Chondrocyte (in vitro differentiated cells): Measurements from ENCODE around the gene NUDT1. TPM values are rescaled to one million over a fixed set of nuclear protein-coding genes. Genes with fewer than 3 reads are reported as not detected.

Experiments used
- DNase-seq: peaks from one replicate; pipeline ENCODE4 v3.0.0; 2021; ENCODE audit warnings: mixed read lengths, low spot score
- H3K27ac Mint-ChIP-seq: one replicate; pipeline ENCODE4 v1.8.0; 2021; ENCODE audit warnings: mild to moderate bottlenecking, moderate library complexity, mixed read lengths; ENCODE audit not compliant: unreplicated experiment
- H3K27me3 Mint-ChIP-seq: 2 replicates; pipeline ENCODE4 v1.8.0; 2021; ENCODE audit warnings: low read depth, mixed read lengths
- H3K36me3 Mint-ChIP-seq: 2 replicates; pipeline ENCODE4 v1.8.0; 2021; ENCODE audit warnings: low read depth, mixed read lengths
- H3K4me1 Mint-ChIP-seq: 2 replicates; pipeline ENCODE4 v1.8.0; 2021; ENCODE audit warnings: low read depth, mild to moderate bottlenecking, mixed read lengths
- H3K4me3 Mint-ChIP-seq: one replicate; pipeline ENCODE4 v1.8.0; 2021; ENCODE audit warnings: mild to moderate bottlenecking, moderate library complexity, mixed read lengths; ENCODE audit not compliant: unreplicated experiment
- H3K9me3 Mint-ChIP-seq: 2 replicates; pipeline ENCODE4 v1.8.0; 2021; ENCODE audit warnings: low read depth, mixed read lengths
- CTCF ChIP-seq: fragments of 200-600 bp; sonication (generic); IDR thresholded peaks from 2 replicates; pipeline ENCODE4 v1.5.0; 2021; ENCODE audit warnings: antibody characterized with exemption, mild to moderate bottlenecking, moderate library complexity
- total RNA-seq: library from RNA; stranded (reverse); gene quantifications from 3 replicates; pipeline ENCODE4 v1.2.1, GENCODE V29; 2021

NUDT1 gene
- total RNA-seq, 1 donor from 2014 or later, result 9.5 TPM

GRCh38 chr7:2282185-2282751 is 40.2 kb downstream of the NUDT1 start:
- H3K27ac Mint-ChIP-seq, result no peak overlapping the region
- no peaks in the 10 kb centered on the region for H3K27me3 Mint-ChIP-seq
- H3K4me3 Mint-ChIP-seq, result no peak overlapping the region
- H3K36me3 Mint-ChIP-seq, result peaks cover 3% of the 10 kb centered on the region
- H3K4me1 Mint-ChIP-seq, result peaks cover 7% of the 10 kb centered on the region
- TF ChIP-seq CTCF, result no peak
- no peak for DNase-seq
- H3K9me3 Mint-ChIP-seq, result no peaks in the 10 kb centered on the region

GRCh38 chr7:2283074-2283473 is 41.0 kb downstream of the NUDT1 start:
- no peak for TF ChIP-seq CTCF
- H3K27ac Mint-ChIP-seq, result no peak overlapping the region
- no peaks in the 10 kb centered on the region for H3K36me3 Mint-ChIP-seq
- no peaks in the 10 kb centered on the region for H3K27me3 Mint-ChIP-seq
- no peak for DNase-seq
- H3K4me1 Mint-ChIP-seq, result peaks cover 7% of the 10 kb centered on the region
- no peaks in the 10 kb centered on the region for H3K9me3 Mint-ChIP-seq
- H3K4me3 Mint-ChIP-seq, result no peak overlapping the region

- no peak overlapping the region for H3K4me3 Mint-ChIP-seq
Observed at GRCh38 chr7:2287745-2288144, 45.7 kb downstream of the NUDT1 start.

GRCh38 chr7:2288503-2288902 is 46.5 kb downstream of the NUDT1 start:
- no peak for DNase-seq

More at GRCh38 chr7:2287745-2288144, 45.7 kb downstream of the NUDT1 start:
- DNase-seq, result no peak
- Mint-ChIP-seq H3K36me3 (peaks cover 1% of the 10 kb centered on the region), H3K4me1 (no peaks in the 10 kb centered on the region), H3K27ac (no peak overlapping the region), H3K9me3 (no peaks in the 10 kb centered on the region), H3K27me3 (no peaks in the 10 kb centered on the region)
- no peak for TF ChIP-seq CTCF

GRCh38 chr7:2289111-2289586 is 47.1 kb downstream of the NUDT1 start:
- no peaks in the 10 kb centered on the region for H3K27me3 Mint-ChIP-seq
- H3K4me3 Mint-ChIP-seq, result no peak overlapping the region
- H3K36me3 Mint-ChIP-seq, result peaks cover 1% of the 10 kb centered on the region
- no peak for DNase-seq
- no peaks in the 10 kb centered on the region for H3K9me3 Mint-ChIP-seq
- no peak overlapping the region for H3K27ac Mint-ChIP-seq
- H3K4me1 Mint-ChIP-seq, result no peaks in the 10 kb centered on the region
- no peak for TF ChIP-seq CTCF

More at GRCh38 chr7:2288503-2288902, 46.5 kb downstream of the NUDT1 start:
- H3K27me3 Mint-ChIP-seq, result no peaks in the 10 kb centered on the region
- H3K4me3 Mint-ChIP-seq, result no peak overlapping the region
- no peaks in the 10 kb centered on the region for H3K9me3 Mint-ChIP-seq
- H3K4me1 Mint-ChIP-seq, result no peaks in the 10 kb centered on the region
- H3K27ac Mint-ChIP-seq, result no peak overlapping the region
- no peak for TF ChIP-seq CTCF
- peaks cover 1% of the 10 kb centered on the region for H3K36me3 Mint-ChIP-seq
